ENCODE results near the gene RARB.

Gene RARB

GRCh38 chr3:25611193-25611592 lies 183.1 kb downstream of the RARB start:
- no peak for DNase-seq

GRCh38 chr3:25618028-25618427 lies 190.0 kb downstream of the RARB start:
- no peak for DNase-seq

GRCh38 chr3:25619382-25619781 lies 191.3 kb downstream of the RARB start:
- DNase-seq: no peak

- DNase-seq: no peak
These were observed 192.4 kb downstream of the RARB start for GRCh38 chr3:25620493-25620892.

GRCh38 chr3:25621087-25621486 lies 193.0 kb downstream of the RARB start:
- no peak for DNase-seq

DNA sequence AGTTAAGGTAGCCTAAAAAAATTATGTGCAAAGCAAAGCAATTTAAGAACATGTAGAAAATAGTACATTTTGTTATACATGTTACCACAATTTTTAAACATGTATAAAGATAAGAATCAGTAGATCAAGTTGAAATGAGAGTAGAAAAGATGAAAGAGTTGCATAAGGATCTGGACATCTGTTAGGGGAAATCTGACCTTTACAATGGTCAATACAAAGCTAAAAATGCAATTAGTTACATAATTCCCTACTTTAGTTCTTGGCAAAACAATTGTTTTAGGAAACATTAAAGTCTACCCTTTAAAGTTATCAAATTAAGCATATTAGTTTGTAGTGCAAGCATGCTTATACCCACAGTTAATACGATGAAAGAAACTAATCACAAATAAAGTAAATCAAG lies 203.9 kb downstream of the RARB start:
- DNase-seq: no peak

DNA sequence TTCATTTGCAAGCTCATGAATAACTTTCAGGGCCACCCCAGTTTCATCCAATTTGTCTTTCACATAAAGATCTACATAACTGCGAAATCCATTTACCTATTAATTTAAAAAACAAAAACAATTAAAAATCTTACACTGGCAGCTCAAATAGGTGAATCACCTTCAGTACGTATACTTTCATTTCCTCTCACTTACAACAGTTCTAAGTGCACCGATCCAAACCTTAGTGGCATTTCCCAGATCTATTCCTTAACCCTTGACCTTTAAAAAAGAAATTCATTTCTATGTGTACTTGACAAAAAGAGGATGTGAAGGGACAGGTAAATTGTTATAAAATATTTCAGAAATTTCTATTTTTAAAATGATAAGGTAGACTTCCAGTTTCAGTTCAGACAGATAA lies 205.9 kb downstream of the RARB start:
- no peak for DNase-seq

DNA sequence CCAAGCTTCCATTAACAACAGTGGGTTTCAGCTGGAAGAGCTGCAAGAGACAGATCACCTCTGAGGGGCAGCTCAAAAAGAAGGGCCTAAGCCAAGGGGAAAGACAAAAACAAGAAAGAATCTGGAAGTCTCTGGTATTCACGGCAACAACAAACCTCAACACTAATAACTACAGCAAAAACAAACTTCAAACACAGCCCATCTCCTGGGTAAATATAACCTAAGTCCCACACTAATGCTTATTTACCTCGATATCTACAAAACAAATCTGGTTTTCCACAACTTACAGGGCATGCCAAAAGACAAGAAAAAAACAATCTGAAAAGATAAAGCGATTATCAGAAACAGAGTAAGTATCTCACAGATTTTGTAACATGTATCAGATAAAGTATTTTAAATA lies 207.0 kb downstream of the RARB start:
- no peak for DNase-seq

All from cerebellar nuclear complex (tissue), 1 donor.